GM12872 (cell line): ENCODE measurements around the gene NF2.

Experiments
- TF ChIP-seq, protein P1 (sequence below): IDR thresholded peaks from 3 replicates; pipeline ENCODE4 v1.5.1; 2011; ENCODE audit warnings: low read depth, mild to moderate bottlenecking, low read length, moderate library complexity; ENCODE audit not compliant: insufficient read depth

Gene NF2

DNA sequence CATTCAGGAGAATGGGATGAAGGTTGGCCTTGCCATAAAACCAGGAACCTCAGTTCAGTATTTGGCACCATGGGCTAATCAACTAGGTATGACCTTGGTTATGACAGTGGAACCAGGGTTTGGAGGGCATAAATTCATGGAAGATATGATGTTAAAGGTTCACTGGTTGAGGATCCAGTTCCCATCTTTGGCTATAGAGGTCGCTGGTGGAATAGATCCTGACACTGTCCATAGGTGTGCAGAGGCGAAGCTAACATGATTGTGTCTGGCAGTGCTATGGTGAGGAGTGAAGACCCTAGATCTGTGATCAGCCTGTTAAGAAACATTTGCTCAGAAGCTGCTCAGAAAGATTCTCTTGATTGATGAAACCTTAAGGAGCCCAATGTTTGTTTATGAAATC is 5.7 kb downstream of the NF2 start:
- TF ChIP-seq, protein P1, sequence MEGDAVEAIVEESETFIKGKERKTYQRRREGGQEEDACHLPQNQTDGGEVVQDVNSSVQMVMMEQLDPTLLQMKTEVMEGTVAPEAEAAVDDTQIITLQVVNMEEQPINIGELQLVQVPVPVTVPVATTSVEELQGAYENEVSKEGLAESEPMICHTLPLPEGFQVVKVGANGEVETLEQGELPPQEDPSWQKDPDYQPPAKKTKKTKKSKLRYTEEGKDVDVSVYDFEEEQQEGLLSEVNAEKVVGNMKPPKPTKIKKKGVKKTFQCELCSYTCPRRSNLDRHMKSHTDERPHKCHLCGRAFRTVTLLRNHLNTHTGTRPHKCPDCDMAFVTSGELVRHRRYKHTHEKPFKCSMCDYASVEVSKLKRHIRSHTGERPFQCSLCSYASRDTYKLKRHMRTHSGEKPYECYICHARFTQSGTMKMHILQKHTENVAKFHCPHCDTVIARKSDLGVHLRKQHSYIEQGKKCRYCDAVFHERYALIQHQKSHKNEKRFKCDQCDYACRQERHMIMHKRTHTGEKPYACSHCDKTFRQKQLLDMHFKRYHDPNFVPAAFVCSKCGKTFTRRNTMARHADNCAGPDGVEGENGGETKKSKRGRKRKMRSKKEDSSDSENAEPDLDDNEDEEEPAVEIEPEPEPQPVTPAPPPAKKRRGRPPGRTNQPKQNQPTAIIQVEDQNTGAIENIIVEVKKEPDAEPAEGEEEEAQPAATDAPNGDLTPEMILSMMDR = no peak

DNA sequence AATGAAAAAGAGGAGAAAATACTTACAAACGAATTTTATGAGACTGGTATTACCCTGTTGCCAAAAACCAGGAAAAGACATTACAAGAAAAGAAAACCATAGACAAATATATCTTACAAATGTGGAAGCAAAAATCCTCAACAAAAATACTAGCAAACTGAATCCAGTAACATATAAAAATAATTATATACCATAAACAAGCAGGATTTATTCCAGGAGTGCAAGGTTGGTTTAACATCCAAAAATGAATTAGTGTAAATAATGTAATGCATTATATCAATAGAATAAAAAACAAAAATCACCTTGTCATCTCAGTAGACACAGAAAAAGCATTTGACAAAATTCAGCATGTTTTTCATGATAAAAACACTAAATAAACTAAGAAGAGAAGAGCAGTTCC is 7.3 kb downstream of the NF2 start:
- TF ChIP-seq, protein P1 = no peak

DNA sequence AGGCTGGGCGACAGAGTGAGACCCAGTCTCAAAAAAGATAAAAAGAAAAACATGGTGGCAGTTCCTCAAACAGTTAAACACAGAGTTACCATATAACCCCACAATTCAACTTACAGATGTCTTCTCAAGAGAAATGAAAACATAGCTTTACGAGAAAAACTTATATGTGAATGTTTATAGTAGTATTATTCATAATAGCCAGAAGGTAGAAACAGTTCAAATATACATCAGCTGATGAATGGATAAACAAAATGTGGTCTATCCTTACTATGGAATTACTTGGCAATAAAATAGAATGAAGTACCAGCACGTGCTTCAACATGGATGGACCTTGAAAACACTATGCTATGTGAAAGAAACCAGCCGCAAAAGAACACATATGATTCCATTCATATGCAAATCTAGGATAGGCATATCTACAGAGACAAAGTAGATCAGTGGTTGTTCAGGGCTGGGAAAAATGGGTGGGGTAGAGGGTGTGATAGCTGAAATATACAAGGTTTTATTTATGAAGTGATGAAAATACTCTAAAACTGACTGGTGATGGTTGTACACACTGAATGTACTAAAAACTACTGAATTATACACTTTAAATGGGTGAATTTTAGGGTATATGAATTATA is 12.4 kb downstream of the NF2 start:
- TF ChIP-seq, protein P1 = no peak

DNA sequence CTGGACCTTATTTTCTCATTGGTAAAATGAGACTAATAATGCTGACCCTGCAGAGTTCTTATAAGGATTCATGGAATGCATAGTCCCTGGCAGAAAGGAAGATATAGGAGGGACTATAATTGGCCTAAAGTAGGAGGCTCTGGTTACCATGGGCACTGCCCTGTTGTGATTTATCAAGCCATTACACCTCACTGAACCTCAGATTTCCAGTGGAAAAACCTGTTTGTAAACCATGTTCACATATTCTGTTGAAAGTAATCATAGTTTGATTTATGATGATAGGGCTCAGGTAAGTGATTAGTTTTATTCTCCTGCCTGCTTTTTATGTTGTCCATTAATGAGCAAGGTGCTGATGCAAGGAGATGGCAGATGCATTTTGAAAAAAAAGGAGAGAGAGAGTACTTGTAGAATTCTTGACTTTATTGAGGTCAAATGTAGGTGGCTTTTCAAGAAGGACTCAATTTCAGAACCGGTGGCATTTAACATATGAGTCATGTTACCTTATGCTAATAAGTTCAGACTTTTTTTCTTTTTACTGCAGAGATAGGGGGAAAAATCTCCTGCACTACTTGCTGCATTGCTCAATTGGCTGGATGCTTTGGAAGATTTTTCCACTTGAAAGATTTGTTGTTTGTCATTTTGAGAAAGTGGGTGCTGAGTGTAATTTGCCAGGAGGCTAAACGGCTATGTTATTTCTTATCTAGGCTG is 14.6 kb downstream of the NF2 start:
- TF ChIP-seq, protein P1 = no peak

DNA sequence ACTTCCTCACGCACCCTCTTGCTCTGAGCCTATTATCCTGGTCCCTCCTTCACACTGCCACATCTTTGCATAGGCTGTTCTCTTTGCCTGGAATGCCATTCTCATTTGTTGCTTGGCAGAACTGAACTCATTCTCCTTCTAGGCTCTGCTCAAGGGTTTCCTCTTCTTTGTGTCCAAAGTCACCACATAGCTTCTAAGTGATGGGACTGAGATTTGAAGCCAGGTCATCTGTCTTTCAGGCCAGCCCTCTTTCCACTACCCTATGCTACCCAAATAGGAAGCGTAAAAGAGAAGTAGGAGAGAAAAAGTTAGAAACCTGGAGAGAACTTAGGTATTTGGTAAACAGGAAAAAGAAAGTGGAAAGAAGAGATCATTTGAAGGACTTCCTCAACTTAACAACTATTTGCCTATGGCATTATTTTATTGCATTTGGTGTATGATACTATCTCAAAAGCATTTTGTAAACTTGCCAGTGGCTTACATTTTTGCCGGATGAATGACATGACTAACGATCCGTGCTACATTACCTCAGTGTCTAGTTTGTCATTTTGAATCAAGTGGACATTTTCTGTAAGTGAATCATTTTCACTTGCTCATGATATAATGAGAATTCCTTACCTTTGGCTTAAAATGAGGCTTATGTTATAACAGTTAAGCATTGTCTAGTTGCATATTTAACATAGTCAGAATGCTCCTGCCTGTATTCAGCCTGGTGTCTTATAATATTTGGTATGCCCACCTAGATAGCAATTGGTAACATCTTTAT is 18.5 kb downstream of the NF2 start:
- TF ChIP-seq, protein P1 = no peak

DNA sequence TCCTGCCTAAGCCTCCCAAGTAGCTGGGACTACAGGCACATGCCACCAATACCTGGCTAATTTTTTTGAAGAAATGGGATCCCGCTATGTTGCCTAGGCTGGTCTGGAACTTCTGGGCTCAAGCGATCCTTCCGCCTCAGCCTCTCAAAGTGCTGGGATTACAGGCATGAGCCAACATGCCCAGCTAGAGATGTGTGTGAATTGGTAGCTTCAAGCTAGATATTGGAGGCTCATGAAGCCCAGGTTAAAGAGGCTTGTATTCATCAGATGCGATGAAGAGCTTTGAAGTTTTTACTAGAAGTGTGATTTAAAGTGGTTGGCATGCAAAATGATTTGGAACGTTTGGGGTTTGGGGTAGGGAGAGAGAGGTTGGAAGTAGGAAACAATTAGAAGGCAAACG is 19.6 kb downstream of the NF2 start:
- TF ChIP-seq, protein P1 = no peak

DNA sequence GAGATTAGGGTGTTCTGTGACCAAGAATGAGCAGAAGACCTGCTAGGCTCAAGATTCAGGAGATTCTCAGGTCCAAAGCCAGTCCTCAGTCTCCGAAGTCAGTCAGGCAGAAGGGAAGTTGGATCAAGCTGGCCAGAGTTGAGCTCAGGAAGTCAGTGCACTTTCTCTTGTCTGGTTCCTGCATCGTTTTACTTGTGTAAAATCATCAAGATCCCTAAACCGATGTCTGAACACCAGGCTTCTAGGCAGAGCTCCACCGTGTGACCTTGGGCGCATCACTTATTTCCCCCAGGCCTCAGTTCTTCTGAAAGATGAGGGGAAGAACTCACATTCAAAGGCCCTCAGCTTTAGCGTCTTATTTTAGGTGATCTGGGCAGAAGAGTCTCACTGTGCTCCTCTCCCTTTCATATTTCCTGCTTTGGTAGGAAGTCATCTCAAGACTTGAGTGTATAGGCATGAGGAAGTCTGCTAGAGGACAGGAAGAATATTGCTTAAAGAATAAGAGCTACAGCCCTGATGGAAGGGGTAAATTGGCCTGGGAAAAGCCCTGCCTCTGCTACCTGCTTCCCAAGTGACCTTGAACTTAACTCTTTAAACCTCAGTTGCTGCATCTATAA is 20.2 kb downstream of the NF2 start:
- TF ChIP-seq, protein P1 = no peak
